HG03064 (cell line): ENCODE data around the gene HBG1.

Experiments
- ATAC-seq: cut with Tn5 transposase; IDR thresholded peaks from one replicate; pipeline ENCODE4 v1.9.1; 2021; ENCODE audit warnings: low read depth; ENCODE audit not compliant: unreplicated experiment

The HBG1 gene

GRCh38 chr11:5230266-5230665 is 19.4 kb downstream of the HBG1 start:
- no peak for ATAC-seq

- no peak for ATAC-seq
Observed at GRCh38 chr11:5229796-5230195, 19.9 kb downstream of the HBG1 start.

GRCh38 chr11:5229356-5229755 is 20.3 kb downstream of the HBG1 start:
- ATAC-seq: no peak

GRCh38 chr11:5228124-5228523 is 21.5 kb downstream of the HBG1 start:
- ATAC-seq: no peak

GRCh38 chr11:5227681-5228080 is 22.0 kb downstream of the HBG1 start:
- no peak for ATAC-seq

- no peak for ATAC-seq
Observed at GRCh38 chr11:5226732-5227310, 22.8 kb downstream of the HBG1 start, which contains the start of gene HBB. Gene HBB, minus strand, starts transcription at chr11:5227071. Its CDS starts 50 bp downstream, at chr11:5227021.

- ATAC-seq: no peak
Observed at GRCh38 chr11:5225480-5225871, 24.2 kb downstream of the HBG1 start.

- ATAC-seq: no peak
Observed at GRCh38 chr11:5224538-5225479, 24.8 kb downstream of the HBG1 start.

GRCh38 chr11:5223686-5224085 is 26.0 kb downstream of the HBG1 start:
- no peak for ATAC-seq

GRCh38 chr11:5223146-5223545 is 26.5 kb downstream of the HBG1 start:
- no peak for ATAC-seq

- no peak for ATAC-seq
Observed at GRCh38 chr11:5210376-5210885, 39.2 kb downstream of the HBG1 start.

GRCh38 chr11:5204787-5205186 is 44.9 kb downstream of the HBG1 start:
- ATAC-seq: no peak

GRCh38 chr11:5203366-5203765 is 46.3 kb downstream of the HBG1 start:
- ATAC-seq: no peak

GRCh38 chr11:5200582-5200981 is 49.1 kb downstream of the HBG1 start, which contains the start of gene OR51V1:
Gene OR51V1, minus strand, starts transcription at chr11:5200682. Its CDS starts 0 bp downstream, at chr11:5200682.
- ATAC-seq: no peak

- ATAC-seq: no peak
Observed at GRCh38 chr11:5198285-5198684, 51.4 kb downstream of the HBG1 start.
